Spleen (tissue), 11 donors: ENCODE measurements around the gene CLBA1. TPM values are rescaled to one million over a fixed set of nuclear protein-coding genes. Genes with fewer than 3 reads are reported as not detected.

Experiments
- DNase-seq: peaks from one replicate; pipeline ENCODE4 v3.0.0-alpha.2; 2020
- H3K27ac ChIP-seq, 8 donors: fragments of 200-600 bp; sonication (generic) in 7 of 8; 1 replicate in 4 of 8; 2 replicates in 4 of 8; pipeline versions ENCODE4 v1.5.0 to v1.8.0; 2016 to 2021; ENCODE audit warnings: inconsistent platforms in 4 of 8, mild to moderate bottlenecking in 4 of 8, moderate library complexity in 1 of 8
- H3K27me3 ChIP-seq, 7 donors: fragments of 200-600 bp; sonication (generic) in 6 of 7; replicated peaks in 1 of 7; 1 replicate in 4 of 7; 2 replicates in 3 of 7; pipeline versions ENCODE4 v1.5.0 to v1.8.0; 2016 to 2021; ENCODE audit warnings: inconsistent platforms in 3 of 7, mild to moderate bottlenecking in 1 of 7
- H3K36me3 ChIP-seq, 6 donors: fragments of 200-600 bp; sonication (generic) in 5 of 6; 1 replicate in 4 of 6; 2 replicates in 2 of 6; pipeline versions ENCODE4 v1.5.0 to v1.8.0; 2016 to 2021; ENCODE audit warnings: inconsistent platforms in 2 of 6
- H3K4me1 ChIP-seq, 6 donors: fragments of 200-600 bp; sonication (generic) in 5 of 6; 1 replicate in 3 of 6; 2 replicates in 3 of 6; pipeline versions ENCODE4 v1.5.0 to v1.8.0; 2016 to 2021; ENCODE audit warnings: inconsistent platforms in 3 of 6
- H3K4me3 ChIP-seq, 8 donors: fragments of 200-600 bp; sonication (generic) in 7 of 8; 1 replicate in 4 of 8; 2 replicates in 4 of 8; pipeline versions ENCODE4 v1.5.0 to v1.8.0; 2016 to 2021; ENCODE audit warnings: inconsistent platforms in 4 of 8, mild to moderate bottlenecking in 4 of 8, moderate library complexity in 2 of 8
- H3K9me3 ChIP-seq, 8 donors: fragments of 200-600 bp; sonication (generic) in 7 of 8; 1 replicate in 4 of 8; 2 replicates in 4 of 8; pipeline versions ENCODE4 v1.5.0 to v1.8.0; 2016 to 2021; ENCODE audit warnings: inconsistent platforms in 4 of 8
- CTCF ChIP-seq, 11 experiments: fragments of 200-600 bp in 7 of 11; fragments of 450-650 bp in 4 of 11; sonication (generic) in 4 of 11; IDR thresholded peaks in 8 of 11; conservative IDR thresholded peaks in 3 of 11; 1 replicate in 7 of 11; 2 replicates in 4 of 11; pipeline versions ENCODE4 v1.4.0 to v1.8.0; 2016 to 2021; ENCODE audit warnings: antibody characterized with exemption in 11 of 11, inconsistent platforms in 4 of 11, mild to moderate bottlenecking in 1 of 11
- POLR2A ChIP-seq, 3 donors: fragments of 450-650 bp; IDR thresholded peaks; one replicate each; pipeline ENCODE4 v1.5.1; 2017; ENCODE audit warnings: antibody characterized with exemption in 3 of 3, mild to moderate bottlenecking in 1 of 3
- POLR2AphosphoS5 ChIP-seq, 3 donors: sonication (generic); formaldehyde crosslinking; IDR thresholded peaks; one replicate each; pipeline ENCODE4 v1.5.1; 2017; ENCODE audit warnings: antibody characterized with exemption in 3 of 3
- WGBS, 5 donors: extraction: QIAGEN DNeasy Blood & Tissue Kit in 3 of 5; methylation state at CpG; one replicate each; pipeline versions ENCODE4 v1.1.5 to v1.1.7; 2013 to 2018; 5-methylcytosine and 5-hydroxymethylcytosine counted together
- intact Hi-C: fragments of 100-400 bp; cut with DNase I; formaldehyde crosslinking; loops from one replicate; pipeline ENCODE4 v1.15.0; 2023; ENCODE audit warnings: low total_unique reads
- polyA plus RNA-seq, 3 donors: library from polyadenylated mRNA; stranded (reverse); fragments of 200-250 nt; gene quantifications; one replicate each; pipeline ENCODE4 v1.2.1, GENCODE V29; 2013
- total RNA-seq, 7 donors: library from RNA; depleted of rRNA in 3 of 7; stranded (reverse); fragments of >200 nt in 3 of 7; fragmentation: NEBNext Ultra II Directional in 4 of 7; extraction: Animal tissue kit (Norgen Biotek cat#: 25700) in 4 of 7; gene quantifications; one replicate each; pipeline versions ENCODE4 v1.1.0 to v1.2.1, GENCODE V29; 2016 to 2021
- donor health status: healthy with polysubstance abuse.
- donor health status: DM: no; HTN: no; CAD: no; lungs with moderate emphysema.
- donor health status: DM: no; HTN: no; CAD: no.
- donor health status: Bipolar disorder and iron deficiency.
- donor health status: healthy.
- donor health status: DM: no; HTN: no; CAD: no.
- donor health status: DM: yes; HTN: yes; CAD: no.

The CLBA1 gene
- total and polyA plus RNA-seq, 10 donors = 1.7 to 4.3 (median 3.7) TPM

GRCh38 chr14:104953097-104953496, 32.5 kb upstream of the CLBA1 start:
- H3K9me3 ChIP-seq = no peaks in the 10 kb centered on the region
- intact Hi-C loops = no loop called here
- H3K4me3 ChIP-seq = no peak overlapping the region
- DNase-seq = peak; percentile 58
- WGBS, 5 donors = 82 to 86% (median 82%) methylated on average over 11 to 13 of the region's 13 CpGs
- H3K4me1 ChIP-seq = no peaks in the 10 kb centered on the region
- peaks cover 0 to 29% (median 14%) of the 10 kb centered on the region in 7 donors for H3K27me3 ChIP-seq
- no peaks in the 10 kb centered on the region for H3K36me3 ChIP-seq
- TF ChIP-seq POLR2A (IDR thresholded peaks at IDR 0.05) (no peak), CTCF (IDR thresholded peaks at IDR 0.05 in 8 of 11, conservative IDR thresholded peaks at IDR 0.05 in 3 of 11) (no peak), POLR2AphosphoS5 (IDR thresholded peaks at IDR 0.05) (no peak)
- H3K27ac ChIP-seq = no peak overlapping the region

- WGBS, 5 donors = 79 to 91% (median 89%) methylated on average over 26 of the region's 26 CpGs
- Histone ChIP-seq H3K27ac (no peak overlapping the region), H3K9me3 (no peaks in the 10 kb centered on the region), H3K4me3 (no peak overlapping the region), H3K36me3 (no peaks in the 10 kb centered on the region), H3K4me1 (no peaks in the 10 kb centered on the region), H3K27me3 (peaks cover 0 to 29% (median 14%) of the 10 kb centered on the region in 7 donors)
- DNase-seq = peak; percentile 59
- intact Hi-C loops = no loop called here
- TF ChIP-seq POLR2AphosphoS5 (IDR thresholded peaks at IDR 0.05) = no peak
- no peak for TF ChIP-seq CTCF (IDR thresholded peaks at IDR 0.05 in 8 of 11, conservative IDR thresholded peaks at IDR 0.05 in 3 of 11)
Observed at GRCh38 chr14:104953896-104954656, 31.5 kb upstream of the CLBA1 start.

- intact Hi-C loops = no loop called here
- Histone ChIP-seq H3K9me3 (no peaks in the 10 kb centered on the region), H3K4me3 (no peak overlapping the region), H3K4me1 (no peaks in the 10 kb centered on the region), H3K36me3 (no peaks in the 10 kb centered on the region), H3K27ac (no peak overlapping the region), H3K27me3 (peaks cover 0 to 29% (median 14%) of the 10 kb centered on the region in 7 donors)
- 72 to 86% (median 79%) methylated on average over 5 to 13 of the region's 13 CpGs for WGBS, 5 donors
- peak; percentile 65 for DNase-seq
- TF ChIP-seq POLR2AphosphoS5 (IDR thresholded peaks at IDR 0.05) (no peak), POLR2A (IDR thresholded peaks at IDR 0.05) (no peak), CTCF (IDR thresholded peaks at IDR 0.05 in 8 of 11, conservative IDR thresholded peaks at IDR 0.05 in 3 of 11) (no peak)
Observed at GRCh38 chr14:104954746-104955395, 30.7 kb upstream of the CLBA1 start.

GRCh38 chr14:104955396-104955770, 30.2 kb upstream of the CLBA1 start:
- 81 to 96% (median 86%) methylated on average over 3 of the region's 3 CpGs for WGBS, 5 donors
- Histone ChIP-seq H3K4me3 (no peak overlapping the region), H3K4me1 (no peaks in the 10 kb centered on the region), H3K27ac (no peak overlapping the region), H3K9me3 (no peaks in the 10 kb centered on the region), H3K36me3 (no peaks in the 10 kb centered on the region), H3K27me3 (peaks cover 0 to 29% (median 14%) of the 10 kb centered on the region in 7 donors)
- TF ChIP-seq POLR2A (IDR thresholded peaks at IDR 0.05) (no peak), CTCF (IDR thresholded peaks at IDR 0.05 in 8 of 11, conservative IDR thresholded peaks at IDR 0.05 in 3 of 11) (no peak), POLR2AphosphoS5 (IDR thresholded peaks at IDR 0.05) (no peak)
- intact Hi-C loops = no loop called here
- DNase-seq = no peak
